HG03103 (cell line): ENCODE data around the gene KDM4B.
"Not testable (repeated sequence)": the region's sequence is repeated elsewhere in the genome, so short reads cannot be mapped to it uniquely, and the experiment has no call there.

ENCODE experiments used
- ATAC-seq: cut with Tn5 transposase; IDR thresholded peaks from one replicate; pipeline ENCODE4 v1.9.1; 2021; ENCODE audit warnings: low read depth; ENCODE audit not compliant: unreplicated experiment

KDM4B gene

DNA sequence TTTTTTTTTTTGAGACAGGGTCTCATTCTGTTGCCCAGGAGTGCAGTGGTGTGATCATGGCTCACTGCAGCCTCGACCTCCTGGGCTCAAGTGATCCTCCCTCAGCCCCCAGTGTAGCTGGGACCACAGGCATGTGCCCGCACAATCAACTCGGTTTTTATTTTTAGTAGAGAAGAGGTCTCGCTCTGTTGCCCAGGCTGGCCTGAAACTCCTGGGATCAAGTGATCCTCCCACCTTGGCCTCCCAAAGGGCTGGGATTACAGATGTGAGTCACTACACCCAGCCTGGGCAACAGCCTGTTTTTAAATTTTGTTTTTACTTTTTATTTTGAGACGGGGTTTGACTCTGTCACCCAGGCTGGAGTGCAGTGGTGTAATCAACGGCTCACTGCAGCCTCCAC is 2.3 kb upstream of the KDM4B start:
- no peak for ATAC-seq

DNA sequence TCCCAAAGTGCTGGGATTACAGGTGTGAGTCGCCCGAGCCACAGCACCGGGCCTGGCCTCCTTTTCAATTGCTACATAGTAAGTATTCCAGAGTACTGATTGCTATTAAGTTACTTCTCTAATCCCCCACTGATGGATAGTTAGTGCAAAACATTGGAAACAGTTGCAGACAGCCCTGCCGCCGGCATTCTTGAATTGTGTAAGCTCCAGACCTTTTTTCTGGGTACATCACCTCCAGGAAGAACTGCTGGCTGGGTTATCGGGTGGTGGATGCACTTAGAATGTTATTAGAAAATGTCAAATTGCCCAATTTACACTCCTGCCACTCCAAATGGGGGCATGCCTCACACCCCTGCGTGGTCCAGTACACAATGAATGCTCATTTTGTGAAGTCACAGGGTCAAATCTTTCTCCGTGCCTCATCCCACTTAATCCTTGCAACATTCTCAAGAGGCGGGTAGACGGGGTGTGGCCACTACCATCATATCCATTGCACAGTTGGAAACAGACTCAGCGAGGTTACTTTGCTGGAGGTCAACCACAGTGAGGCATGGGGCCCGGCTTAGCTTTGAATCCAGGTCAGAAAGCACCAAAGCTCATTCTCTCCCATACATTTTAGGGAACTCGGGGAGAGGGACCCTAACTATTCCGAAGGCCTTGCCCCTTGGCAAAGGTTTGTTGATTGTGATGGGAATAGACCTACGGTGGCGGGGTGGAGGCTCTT is 1.0 kb upstream of the KDM4B start:
- ATAC-seq, result no peak

DNA sequence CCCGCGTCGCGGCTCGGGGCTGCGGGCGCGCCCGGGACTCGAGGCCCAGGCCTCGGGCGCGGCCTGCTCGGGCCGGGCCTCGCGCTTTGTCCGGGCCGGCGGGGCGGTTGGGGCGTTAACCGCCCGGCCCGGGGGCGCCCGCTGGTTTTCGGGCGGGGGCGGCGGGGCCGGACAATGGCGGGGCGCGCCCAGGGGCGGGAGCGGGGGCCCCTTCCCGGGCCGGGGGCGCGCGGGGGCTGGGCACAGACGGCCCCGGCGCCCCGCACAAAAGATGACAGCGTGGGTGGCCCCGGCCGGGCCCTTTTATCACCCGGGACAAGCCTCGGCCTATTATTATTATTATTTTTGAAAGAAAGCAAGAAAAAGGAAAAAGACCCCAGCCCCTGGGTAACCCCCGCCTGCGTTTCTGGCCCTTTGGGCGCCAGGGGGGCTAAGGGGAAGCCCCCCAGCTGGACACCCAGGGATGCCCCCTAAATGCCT is 419 bp downstream of the KDM4B start:
- no peak for ATAC-seq

DNA sequence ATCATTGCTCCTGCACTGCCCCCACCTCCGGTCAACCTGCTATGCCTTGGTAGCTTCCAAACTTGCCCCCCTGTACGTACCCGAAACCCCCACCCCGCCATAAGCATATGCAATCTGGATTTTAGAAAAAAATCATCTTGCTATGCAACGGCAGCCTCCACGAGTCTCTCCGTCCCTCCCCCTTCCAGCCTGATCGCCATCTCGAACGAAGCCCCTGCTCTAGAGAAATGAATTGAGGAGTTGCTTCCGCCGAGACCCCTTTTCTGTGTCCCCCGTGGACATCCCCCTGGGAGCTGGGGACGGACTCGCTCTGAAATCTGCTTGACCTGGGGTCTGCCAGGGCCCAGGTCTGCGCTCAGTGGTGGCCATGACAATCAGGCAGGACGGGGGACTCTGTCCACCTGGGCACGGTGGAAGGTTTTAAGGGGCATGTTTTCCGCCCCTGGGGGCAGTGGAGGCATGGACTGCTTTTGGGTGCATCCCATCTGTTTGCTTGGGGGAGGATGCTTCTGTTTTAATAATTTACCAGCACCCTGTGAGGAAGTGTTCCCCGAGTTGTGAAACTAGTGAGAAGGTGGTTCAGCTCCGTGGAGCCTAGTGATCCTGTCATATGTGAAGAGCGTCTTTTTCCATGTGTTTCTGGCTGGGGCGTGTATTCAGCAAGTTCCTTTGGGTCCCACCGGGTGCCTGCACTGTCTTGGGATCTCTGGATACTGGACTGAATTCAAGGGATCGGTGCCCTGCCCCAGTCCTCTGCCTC is 1.0 kb downstream of the KDM4B start:
- ATAC-seq, result no peak

DNA sequence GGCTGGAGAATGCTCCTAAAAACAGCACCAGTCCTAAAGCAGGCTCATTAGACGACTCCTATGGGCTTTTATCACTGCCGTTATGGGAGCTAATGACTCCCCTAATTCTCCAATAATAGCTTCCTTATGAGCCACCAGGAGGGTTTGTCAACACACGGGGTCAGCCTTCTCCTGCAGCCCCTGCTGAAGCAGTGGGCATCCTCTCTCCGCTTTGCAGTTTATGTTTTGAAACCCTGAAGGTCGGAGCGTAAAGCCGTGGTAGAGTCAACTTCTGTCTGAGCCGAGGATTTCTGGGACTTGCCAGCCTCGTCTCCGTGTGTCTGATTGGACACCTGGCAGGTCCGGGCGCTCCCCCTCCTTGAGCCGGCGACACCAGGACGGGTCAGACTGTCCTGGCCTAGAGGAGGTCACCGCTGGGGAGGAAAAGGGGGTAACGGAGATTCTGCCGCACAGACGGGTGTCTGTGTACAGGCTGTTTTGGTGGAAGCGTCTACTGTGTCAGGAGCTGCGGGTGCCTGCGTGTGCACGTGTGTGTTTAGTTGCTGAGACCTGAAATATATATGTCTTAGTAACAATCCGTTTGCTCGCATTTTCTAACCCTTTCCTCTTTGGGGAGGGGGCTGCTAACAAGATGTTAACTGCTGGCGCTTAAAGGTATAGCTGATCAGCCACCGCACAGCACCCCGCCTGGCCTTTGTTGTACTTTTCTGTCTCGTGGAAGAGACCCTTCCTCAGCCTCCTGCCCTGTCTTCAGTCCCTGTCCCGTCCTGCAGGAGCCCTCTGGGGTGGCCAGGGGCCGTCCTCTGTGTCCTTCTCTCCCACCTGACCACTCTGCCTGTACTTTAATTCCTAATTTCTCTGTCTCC is 1.9 kb downstream of the KDM4B start:
- ATAC-seq, result no peak

DNA sequence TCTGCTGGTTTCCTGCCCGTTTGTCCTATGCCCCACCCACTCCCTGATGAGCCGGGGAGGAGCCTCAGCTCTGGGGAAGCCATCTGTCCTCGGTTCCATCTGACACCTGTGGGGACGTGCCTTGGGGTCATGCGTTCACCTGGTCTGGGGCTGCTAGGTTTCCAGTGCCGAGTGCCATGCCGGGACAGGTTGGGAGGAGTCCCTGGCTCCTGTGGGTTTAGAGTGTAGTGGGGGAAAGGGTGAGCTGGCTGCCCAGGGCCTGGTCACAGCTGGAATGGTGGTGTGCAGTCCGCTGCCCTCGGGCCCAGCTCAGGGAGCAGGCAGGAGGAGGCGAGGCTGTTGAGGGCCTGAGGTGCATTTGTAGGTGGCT is 2.5 kb downstream of the KDM4B start:
- no peak for ATAC-seq

DNA sequence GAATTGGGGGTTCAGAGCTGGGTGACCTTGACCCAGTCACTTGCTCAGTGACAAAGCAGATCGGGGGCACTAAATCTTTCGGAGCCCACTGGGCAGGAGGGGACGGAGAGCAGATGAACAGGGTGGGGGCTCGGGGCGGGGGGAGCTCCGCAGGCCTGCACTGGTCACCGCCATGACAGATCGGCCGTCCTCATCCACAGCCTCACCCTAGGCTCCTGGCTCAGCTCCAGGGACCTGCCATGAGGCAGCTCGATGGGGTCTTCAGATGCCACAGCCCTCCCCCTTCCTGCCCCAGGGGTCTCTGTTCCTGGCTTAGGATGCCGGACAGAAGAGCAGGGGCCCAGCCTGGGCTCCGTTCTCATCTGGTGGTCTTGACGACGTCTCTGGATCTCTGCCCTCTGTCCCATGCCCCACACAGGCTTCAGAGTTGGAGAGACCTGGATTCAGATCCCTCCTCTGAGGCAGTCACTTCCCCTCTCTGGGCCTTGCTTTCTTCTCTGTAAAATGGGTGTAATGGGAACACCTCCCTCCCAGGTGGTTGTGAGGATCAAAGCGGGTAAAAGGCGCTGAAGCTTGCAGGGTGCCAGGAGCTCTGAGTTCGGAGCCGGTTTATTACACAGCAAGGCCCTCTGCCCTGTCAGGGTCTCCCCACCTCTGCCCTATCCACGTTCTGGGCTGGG is 3.0 kb downstream of the KDM4B start:
- ATAC-seq, result no peak

DNA sequence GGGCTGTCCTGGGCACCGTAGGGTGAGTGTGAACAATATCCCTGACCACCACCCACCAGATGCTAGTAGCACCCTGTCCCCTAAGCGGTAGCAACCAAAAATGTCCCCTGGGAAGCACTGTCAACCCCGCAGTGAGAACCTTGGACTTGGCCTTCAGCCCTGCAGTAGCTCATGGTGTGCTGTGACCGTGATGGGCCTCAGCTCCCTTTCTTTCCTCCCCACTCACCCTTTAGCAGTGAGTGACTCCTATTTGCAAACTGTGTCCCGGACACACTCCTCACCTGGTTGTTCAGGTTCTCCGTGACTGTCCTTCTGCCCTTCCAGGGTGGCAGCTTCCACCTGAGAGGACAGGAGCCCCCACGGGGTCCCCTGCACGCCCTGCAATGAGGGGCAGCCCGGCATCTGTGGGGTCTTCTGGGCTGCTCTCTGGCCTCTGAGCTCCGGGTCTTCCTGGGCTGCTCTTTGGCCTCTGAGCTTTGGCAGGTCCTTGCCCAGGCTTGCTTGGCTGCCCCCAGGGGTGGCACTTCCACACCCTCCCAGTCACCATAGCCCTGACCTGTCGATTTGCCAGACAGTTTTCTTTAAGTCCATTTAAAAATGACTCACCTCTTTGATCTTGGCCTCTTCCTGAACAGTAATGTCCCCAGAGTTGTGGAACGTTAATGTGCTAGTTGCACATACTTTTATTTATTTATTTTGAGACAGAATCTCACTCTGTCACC is 3.8 kb downstream of the KDM4B start:
- no peak for ATAC-seq

DNA sequence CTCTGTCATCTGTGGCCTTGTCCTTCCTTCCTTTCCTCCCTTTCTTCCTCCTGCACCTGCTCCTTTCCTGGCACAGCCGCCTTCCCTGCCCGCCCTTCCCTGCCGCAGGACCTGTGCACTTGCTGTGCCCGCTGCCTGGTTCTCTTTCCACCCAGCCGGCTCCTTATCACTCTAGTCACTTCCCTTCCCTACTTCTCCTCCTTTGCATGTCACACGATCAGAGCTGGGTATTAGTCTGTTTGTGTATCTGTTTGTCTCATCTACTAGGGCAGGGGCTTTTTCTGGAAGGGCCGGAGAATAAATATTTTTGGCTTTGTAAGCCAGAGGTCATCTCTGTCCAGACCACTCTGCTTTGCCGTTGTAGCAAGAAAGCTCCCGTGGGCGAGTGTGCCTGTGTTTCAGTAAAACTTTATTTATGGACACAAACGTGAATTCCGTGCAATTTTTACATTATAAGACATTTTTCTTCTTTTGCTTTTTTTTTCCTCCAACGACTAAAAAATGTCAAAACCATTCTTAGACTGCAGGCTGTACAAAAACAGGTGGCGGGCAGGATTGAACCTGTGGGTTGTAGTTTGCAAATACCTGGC is 6.1 kb downstream of the KDM4B start:
- no peak for ATAC-seq

DNA sequence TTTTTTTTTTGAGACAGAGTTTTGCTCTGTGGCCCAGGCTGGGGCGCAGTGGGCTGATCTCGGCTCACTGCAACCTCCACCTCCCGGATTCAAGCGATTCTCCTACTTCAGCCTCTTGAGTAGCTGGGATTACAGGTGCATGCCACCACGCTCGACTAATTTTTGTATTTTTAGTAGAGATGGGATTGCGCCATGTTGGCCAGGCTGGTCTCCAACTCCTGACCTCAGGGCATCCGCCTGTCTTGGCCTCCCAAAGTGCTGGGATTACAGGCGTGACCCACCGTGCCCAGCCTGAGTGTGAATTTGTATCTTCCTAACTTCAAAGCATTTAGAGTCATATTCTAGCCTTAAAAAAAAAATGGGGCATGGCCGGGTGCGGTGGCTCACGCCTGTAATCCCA is 6.7 kb downstream of the KDM4B start:
- not testable (repeated sequence) for ATAC-seq

DNA sequence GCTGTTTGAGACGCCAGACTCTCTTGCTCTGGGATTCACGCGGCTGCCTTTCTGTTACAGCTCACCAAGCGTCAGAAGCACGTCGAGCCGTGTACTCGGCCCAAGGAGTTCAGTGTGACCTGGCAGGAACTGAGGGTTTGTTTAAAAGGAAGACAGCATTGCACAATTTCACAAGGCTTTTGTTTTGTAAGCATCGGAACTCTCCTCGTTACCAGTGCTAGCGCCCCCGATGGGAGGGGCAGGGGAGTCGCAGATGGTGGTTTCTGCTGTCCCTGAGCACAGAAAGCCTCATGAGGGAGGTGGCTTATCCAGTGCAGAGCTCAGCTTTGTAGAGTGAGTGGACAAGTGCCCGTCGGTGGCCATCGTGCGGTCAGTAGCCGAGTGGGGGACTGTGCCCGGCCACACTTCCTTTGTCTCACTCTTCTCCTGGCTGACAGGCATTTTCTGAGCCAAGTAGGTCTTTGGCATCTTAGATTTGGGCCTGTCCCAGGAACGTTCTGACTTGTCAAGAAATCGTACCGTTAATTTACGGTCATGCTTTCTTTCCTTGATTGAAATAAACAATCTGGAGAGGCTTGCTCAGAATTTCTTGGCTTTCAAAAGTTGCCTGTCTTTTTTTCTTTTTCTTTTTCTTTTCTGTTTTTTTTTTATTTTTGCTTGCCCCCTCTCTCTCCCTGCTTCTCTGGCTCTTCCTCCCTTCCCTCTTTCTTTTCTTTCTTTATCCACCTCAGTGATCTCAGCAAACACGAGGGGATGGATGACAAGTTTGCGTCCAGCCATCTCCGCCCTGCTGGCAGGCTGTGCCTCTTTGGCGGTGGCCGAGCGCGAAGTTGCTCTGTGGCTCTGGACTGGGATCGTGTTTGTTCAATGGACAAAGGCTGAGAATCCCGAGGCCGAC is 7.7 kb downstream of the KDM4B start:
- no peak for ATAC-seq

DNA sequence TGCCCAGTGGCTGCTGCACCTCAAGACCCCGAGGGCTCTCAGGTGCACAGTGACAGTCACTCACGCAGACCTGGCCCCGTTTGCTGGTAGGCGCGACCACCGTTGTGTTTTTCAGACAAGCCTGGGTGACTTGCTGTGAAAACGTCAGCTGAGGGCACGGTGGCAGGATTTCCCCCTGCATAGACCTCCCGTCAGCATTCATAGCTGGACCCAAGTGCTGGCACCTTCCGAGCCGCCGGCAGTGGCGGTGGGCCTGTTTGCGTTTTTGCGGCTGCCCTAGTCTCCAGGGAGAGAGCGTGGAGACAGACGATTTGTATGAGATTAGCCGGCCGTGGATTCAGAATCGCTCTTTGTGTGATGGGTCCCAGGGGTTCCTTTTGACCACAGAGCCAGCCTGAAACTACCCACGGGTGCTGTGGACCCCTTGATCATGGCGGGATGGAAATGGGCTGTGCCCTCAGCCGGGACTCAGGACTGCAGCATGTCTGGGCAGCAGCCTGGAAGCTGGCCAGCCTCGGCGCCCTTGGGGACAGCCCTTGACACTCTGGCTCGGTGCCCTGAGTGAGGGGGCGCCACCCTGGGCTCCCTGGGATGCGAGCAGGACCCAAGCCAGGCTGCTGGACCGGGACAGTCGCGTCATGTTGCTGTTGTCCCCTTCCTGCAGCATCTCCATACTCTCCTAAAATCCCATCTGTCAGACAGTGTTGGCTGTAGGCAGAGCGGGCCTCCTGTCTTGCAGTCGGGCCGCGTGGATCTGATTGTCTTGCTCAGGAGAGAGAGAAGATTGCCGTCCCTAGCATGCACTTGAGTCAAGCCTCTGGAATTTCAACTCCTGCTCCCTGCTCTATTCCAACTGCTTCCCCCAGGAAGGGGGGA is 8.6 kb downstream of the KDM4B start:
- ATAC-seq, result no peak

DNA sequence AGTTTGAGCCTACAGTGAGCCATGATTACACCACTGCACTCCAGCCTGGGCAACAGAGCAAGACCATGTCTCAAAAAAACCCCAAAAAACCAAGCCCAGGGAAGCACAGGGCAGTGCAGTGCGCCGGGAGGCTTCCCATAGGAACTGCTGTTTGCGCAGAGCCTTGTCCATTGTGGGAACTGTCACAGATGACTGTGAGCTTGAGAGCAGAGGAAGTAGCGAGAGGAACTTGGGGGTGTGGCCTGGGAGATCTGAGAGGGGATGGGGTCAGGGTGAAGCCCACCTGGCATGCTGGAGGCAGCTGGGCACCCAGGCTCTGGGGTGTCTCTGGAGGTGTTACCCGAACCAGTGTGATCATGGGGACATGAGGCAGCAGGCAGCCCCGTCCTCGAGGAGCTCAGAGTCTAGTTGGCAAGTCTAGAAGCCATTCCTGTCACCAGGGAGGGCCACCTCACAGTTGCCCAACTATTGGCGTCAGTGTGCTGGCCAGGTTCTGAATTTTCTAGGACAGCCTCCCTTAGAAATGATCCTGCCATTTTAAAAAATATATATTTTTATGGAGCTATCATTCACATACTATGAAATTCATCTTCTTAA is 10.4 kb downstream of the KDM4B start:
- no peak for ATAC-seq

DNA sequence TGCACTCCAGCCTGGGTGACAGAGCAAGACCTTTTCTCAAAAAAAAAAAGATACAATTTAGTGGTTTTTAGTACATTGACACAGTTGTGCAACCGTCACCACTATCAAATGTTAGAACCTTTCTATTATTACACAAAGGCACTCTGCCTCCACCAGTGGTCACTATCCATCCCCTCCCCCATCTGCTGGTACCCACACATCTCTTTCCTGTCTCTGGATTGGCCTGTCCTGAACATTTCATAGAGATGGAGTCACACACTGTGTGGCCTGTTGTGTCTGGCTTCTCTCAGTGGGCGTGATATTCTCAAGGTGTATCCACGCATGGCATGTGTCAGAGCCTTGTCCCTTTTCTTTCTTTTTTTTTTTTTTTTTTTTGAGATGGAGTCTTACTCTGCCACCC is 11.2 kb downstream of the KDM4B start:
- ATAC-seq, result no peak

DNA sequence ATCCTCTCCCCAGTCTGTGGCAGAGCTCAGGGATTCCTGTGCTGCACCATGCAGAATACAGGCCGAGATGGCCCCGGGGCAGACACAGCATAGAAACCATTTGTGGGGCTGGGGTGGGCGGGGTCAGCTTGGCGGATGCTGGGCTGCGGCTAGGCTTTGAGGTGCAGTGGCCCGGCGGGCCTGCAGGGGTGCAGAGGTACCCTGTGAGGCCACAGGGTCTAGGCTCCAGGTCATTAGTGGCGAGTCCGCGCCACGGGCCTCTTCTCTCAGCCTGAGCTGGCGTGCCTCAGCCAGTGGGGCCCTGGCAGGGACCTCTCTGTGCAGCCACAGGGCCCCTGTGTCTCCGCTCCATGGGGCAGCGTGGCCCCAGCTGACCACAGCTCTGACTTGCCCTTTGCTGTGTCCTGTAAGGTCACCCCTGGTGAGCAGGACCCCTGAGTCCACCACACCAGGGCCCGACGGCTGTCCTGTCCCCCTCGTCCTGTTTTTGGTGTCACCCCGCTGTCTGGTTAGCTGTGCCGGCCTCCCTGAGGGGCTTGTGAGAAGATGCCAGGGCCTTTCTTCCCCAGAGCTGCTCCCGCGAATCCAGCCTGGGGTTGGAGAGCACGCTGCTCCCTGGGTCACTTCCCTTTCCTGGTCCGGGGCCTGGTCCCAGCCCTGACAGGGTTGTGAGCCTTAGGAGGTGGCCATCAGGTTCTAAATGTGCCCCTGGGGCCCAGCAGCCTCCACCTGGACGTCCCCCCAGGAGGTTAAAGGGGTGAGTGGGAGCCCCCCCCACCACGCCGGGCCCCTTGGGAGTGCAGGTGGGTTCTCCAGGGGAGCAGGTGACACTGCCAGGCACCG is 12.1 kb downstream of the KDM4B start:
- no peak for ATAC-seq

DNA sequence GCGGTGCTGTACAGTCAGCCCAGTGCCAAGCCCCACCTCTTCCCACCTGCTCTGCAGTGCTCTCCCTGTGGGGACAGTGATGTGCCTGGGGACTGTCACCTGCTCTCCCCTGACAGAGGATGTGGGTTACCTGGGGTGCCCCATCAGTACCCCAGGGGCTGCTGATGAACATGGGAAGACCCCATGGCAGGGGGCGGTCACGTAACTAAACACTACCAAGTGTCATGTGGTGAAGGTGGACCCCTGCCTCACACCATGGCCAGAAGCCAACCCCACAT is 12.7 kb downstream of the KDM4B start:
- no peak for ATAC-seq
